GM23338 (cell line): ENCODE data around the gene ZMYND8. TPM values are rescaled to one million over a fixed set of nuclear protein-coding genes. Genes with fewer than 3 reads are reported as not detected.

Source experiments
- ATAC-seq: fragments of 200-7000 bp; cut with Tn5 transposase; 3 replicates; pipeline ENCODE4 v1.9.1; 2020
- DNase-seq: peaks from one replicate; pipeline ENCODE4 v3.0.0-alpha.2; 2015; ENCODE audit warnings: low spot score
- H2AFZ ChIP-seq: fragments of 200-600 bp; sonication (generic); 2 replicates; pipeline ENCODE4 v1.8.0; 2016; ENCODE audit warnings: antibody characterized with exemption, mild to moderate bottlenecking, moderate library complexity
- H3F3A ChIP-seq: fragments of 200-600 bp; sonication (generic); replicated peaks from 2 replicates; pipeline ENCODE4 v1.8.0; 2017; ENCODE audit warnings: antibody characterized with exemption, mixed run types, low read depth
- H3K27ac ChIP-seq: fragments of 200-600 bp; sonication (generic); 2 replicates; pipeline ENCODE4 v1.6.1; 2016; ENCODE audit warnings: low read depth
- H3K27me3 ChIP-seq: fragments of 200-600 bp; sonication (generic); 2 replicates; pipeline ENCODE4 v1.8.0; 2016; ENCODE audit warnings: mild to moderate bottlenecking, mixed run types, moderate library complexity; ENCODE audit not compliant: insufficient read depth
- H3K36me3 ChIP-seq: fragments of 200-600 bp; sonication (generic); 2 replicates; pipeline ENCODE4 v1.8.0; 2016; ENCODE audit warnings: mild to moderate bottlenecking; ENCODE audit not compliant: insufficient read depth
- H3K4me1 ChIP-seq: fragments of 200-600 bp; sonication (generic); 2 replicates; pipeline ENCODE4 v1.8.0; 2016; ENCODE audit warnings: mild to moderate bottlenecking, moderate library complexity; ENCODE audit not compliant: insufficient read depth
- H3K4me2 ChIP-seq: fragments of 200-600 bp; sonication (generic); 2 replicates; pipeline ENCODE4 v1.7.1; 2017; ENCODE audit warnings: mixed run types
- H3K4me3 ChIP-seq: fragments of 200-600 bp; sonication (generic); 2 replicates; pipeline ENCODE4 v1.6.1; 2016; ENCODE audit warnings: mixed run types
- H3K79me2 ChIP-seq: fragments of 200-600 bp; sonication (generic); replicated peaks from 2 replicates; pipeline ENCODE4 v1.8.0; 2017; ENCODE audit warnings: mild to moderate bottlenecking; ENCODE audit not compliant: insufficient read depth
- H3K9me2 ChIP-seq: fragments of 200-600 bp; sonication (generic); 2 replicates; pipeline ENCODE4 v1.8.0; 2017; ENCODE audit not compliant: insufficient read depth
- H4K20me1 ChIP-seq: fragments of 200-600 bp; sonication (generic); replicated peaks from 2 replicates; pipeline ENCODE4 v1.8.0; 2017; ENCODE audit warnings: mild to moderate bottlenecking; ENCODE audit not compliant: insufficient read depth
- H3K27ac Mint-ChIP-seq: 2 replicates; pipeline ENCODE4 v1.8.0; 2020; ENCODE audit warnings: inconsistent platforms, mild to moderate bottlenecking, moderate library complexity, mixed read lengths
- H3K27me3 Mint-ChIP-seq: 3 replicates; pipeline ENCODE4 v1.8.0; 2022; ENCODE audit warnings: low read depth, mild to moderate bottlenecking, moderate library complexity, mixed read lengths, inconsistent platforms; ENCODE audit not compliant: insufficient read depth, poor library complexity
- H3K36me3 Mint-ChIP-seq: 3 replicates; pipeline ENCODE4 v1.8.0; 2021; ENCODE audit warnings: low read depth, mild to moderate bottlenecking, inconsistent platforms, moderate library complexity, mixed read lengths
- H3K4me1 Mint-ChIP-seq: 3 replicates; pipeline ENCODE4 v1.8.0; 2020; ENCODE audit warnings: mild to moderate bottlenecking, inconsistent platforms, mixed read lengths
- H3K4me3 Mint-ChIP-seq: 3 replicates; pipeline ENCODE4 v1.8.0; 2021; ENCODE audit warnings: moderate library complexity, mild to moderate bottlenecking, inconsistent platforms, mixed read lengths
- H3K9me3 Mint-ChIP-seq: 3 replicates; pipeline ENCODE4 v1.8.0; 2020; ENCODE audit warnings: moderate library complexity, mild to moderate bottlenecking, inconsistent platforms, mixed read lengths
- ETS1 ChIP-seq: IDR thresholded peaks from 2 replicates; pipeline ENCODE4 v1.6.1; 2016; ENCODE audit warnings: antibody characterized with exemption
- EZH2phosphoT487 ChIP-seq: fragments of 200-600 bp; sonication (generic); IDR thresholded peaks from one replicate; pipeline ENCODE4 v1.8.1; 2018; ENCODE audit warnings: antibody characterized with exemption; ENCODE audit not compliant: unreplicated experiment
- NANOG ChIP-seq: IDR thresholded peaks from 2 replicates; pipeline ENCODE4 v1.6.1; 2016; ENCODE audit warnings: antibody characterized with exemption, borderline replicate concordance
- POLR2AphosphoS5 ChIP-seq: IDR thresholded peaks from 2 replicates; pipeline ENCODE4 v1.6.1; 2016; ENCODE audit warnings: antibody characterized with exemption, low read depth
- ZNF114 ChIP-seq: fragments of 250-450 bp; sonication (Bioruptor Pico); IDR thresholded peaks from 2 replicates; pipeline ENCODE4 v1.5.0; 2020; ENCODE audit warnings: mild to moderate bottlenecking, moderate library complexity
- ZNF331 ChIP-seq: fragments of 250-450 bp; sonication (Bioruptor Pico); IDR thresholded peaks from 2 replicates; pipeline ENCODE4 v1.5.0; 2020; ENCODE audit warnings: low read depth, mild to moderate bottlenecking, moderate library complexity
- polyA plus RNA-seq: library from polyadenylated mRNA; unstranded; fragments of >200 nt; fragmentation: Nextera tagmentation; extraction: Ambion mirVana; gene quantifications from 2 replicates; pipeline ENCODE4 v1.2.1, GENCODE V29; 2016
- total RNA-seq: library from RNA; depleted of rRNA; stranded (reverse); fragments of >200 nt; shearing (Covaris generic); gene quantifications from 2 replicates; pipeline ENCODE4 v1.2.3, GENCODE V29; 2014
- TF ChIP-seq, protein P1 (sequence below): IDR thresholded peaks from one replicate; pipeline ENCODE4 v1.6.1; 2018; ENCODE audit warnings: antibody characterized with exemption; ENCODE audit not compliant: unreplicated experiment
- TF ChIP-seq, protein P2 (sequence below): fragments of 250-450 bp; sonication (Bioruptor Pico); IDR thresholded peaks from 2 replicates; pipeline ENCODE4 v1.5.0; 2020; ENCODE audit warnings: mild to moderate bottlenecking, moderate library complexity

Gene ZMYND8
- total and polyA plus RNA-seq, 2 experiments from 2014 or later, result 70.9 to 128 TPM

GRCh38 chr20:47235853-47236638 is 120.5 kb downstream of the ZMYND8 start:
- no peak for DNase-seq
- no peaks in the 10 kb centered on the region for H3K9me2 ChIP-seq
- Mint-ChIP-seq H3K27ac (no peak overlapping the region; the same call in 1 of the 2 replicates), H3K4me3 (no peak overlapping the region), H3K9me3 (no peaks in the 10 kb centered on the region), H3K27me3 (peaks cover 18% of the 10 kb centered on the region), H3K4me1 (peaks cover 20% of the 10 kb centered on the region), H3K36me3 (peaks cover 84% of the 10 kb centered on the region)
- peaks cover 54% of the 10 kb centered on the region for H3K79me2 ChIP-seq
- H3K4me2 ChIP-seq, result no peak overlapping the region
- peaks cover 32% of the 10 kb centered on the region; the same call in 1 of the 2 replicates for H3F3A ChIP-seq
- H3K4me1 ChIP-seq, result peaks cover 9% of the 10 kb centered on the region; the same call in 1 of the 2 replicates
- no peaks in the 10 kb centered on the region for H3K27me3 ChIP-seq
- ATAC-seq, result no peak
- TF ChIP-seq POLR2AphosphoS5 (no peak), ZNF331 (CRISPR knock-in tag) (no peak), EZH2phosphoT487 (no peak), NANOG (no peak), ETS1 (no peak), ZNF114 (CRISPR knock-in tag) (no peak)
- TF ChIP-seq, protein P1, sequence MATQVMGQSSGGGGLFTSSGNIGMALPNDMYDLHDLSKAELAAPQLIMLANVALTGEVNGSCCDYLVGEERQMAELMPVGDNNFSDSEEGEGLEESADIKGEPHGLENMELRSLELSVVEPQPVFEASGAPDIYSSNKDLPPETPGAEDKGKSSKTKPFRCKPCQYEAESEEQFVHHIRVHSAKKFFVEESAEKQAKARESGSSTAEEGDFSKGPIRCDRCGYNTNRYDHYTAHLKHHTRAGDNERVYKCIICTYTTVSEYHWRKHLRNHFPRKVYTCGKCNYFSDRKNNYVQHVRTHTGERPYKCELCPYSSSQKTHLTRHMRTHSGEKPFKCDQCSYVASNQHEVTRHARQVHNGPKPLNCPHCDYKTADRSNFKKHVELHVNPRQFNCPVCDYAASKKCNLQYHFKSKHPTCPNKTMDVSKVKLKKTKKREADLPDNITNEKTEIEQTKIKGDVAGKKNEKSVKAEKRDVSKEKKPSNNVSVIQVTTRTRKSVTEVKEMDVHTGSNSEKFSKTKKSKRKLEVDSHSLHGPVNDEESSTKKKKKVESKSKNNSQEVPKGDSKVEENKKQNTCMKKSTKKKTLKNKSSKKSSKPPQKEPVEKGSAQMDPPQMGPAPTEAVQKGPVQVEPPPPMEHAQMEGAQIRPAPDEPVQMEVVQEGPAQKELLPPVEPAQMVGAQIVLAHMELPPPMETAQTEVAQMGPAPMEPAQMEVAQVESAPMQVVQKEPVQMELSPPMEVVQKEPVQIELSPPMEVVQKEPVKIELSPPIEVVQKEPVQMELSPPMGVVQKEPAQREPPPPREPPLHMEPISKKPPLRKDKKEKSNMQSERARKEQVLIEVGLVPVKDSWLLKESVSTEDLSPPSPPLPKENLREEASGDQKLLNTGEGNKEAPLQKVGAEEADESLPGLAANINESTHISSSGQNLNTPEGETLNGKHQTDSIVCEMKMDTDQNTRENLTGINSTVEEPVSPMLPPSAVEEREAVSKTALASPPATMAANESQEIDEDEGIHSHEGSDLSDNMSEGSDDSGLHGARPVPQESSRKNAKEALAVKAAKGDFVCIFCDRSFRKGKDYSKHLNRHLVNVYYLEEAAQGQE, result no peak
- H3K4me3 ChIP-seq, result no peak overlapping the region
- H4K20me1 ChIP-seq, result peaks cover 13% of the 10 kb centered on the region
- no peak overlapping the region for H3K27ac ChIP-seq
- H3K36me3 ChIP-seq, result peaks cover 53% of the 10 kb centered on the region
- H2AFZ ChIP-seq, result no peak overlapping the region

GRCh38 chr20:47235111-47235510 is 121.4 kb downstream of the ZMYND8 start:
- Mint-ChIP-seq H3K4me3 (no peak overlapping the region), H3K4me1 (peaks cover 24% of the 10 kb centered on the region), H3K9me3 (no peaks in the 10 kb centered on the region), H3K36me3 (peaks cover 92% of the 10 kb centered on the region), H3K27me3 (peaks cover 18% of the 10 kb centered on the region), H3K27ac (no peak overlapping the region)
- ATAC-seq (no peak), DNase-seq (no peak)
- no peaks in the 10 kb centered on the region for H3K9me2 ChIP-seq
- no peak overlapping the region for H3K4me2 ChIP-seq
- peaks cover 55% of the 10 kb centered on the region for H3K36me3 ChIP-seq
- H3K4me3 ChIP-seq, result no peak overlapping the region
- peaks cover 52% of the 10 kb centered on the region for H3K79me2 ChIP-seq
- no peak overlapping the region for H2AFZ ChIP-seq
- peaks cover 9% of the 10 kb centered on the region; the same call in 1 of the 2 replicates for H3K4me1 ChIP-seq
- no peak overlapping the region for H3K27ac ChIP-seq
- no peaks in the 10 kb centered on the region for H3K27me3 ChIP-seq
- H3F3A ChIP-seq, result peaks cover 31% of the 10 kb centered on the region; the same call in 1 of the 2 replicates
- peaks cover 15% of the 10 kb centered on the region for H4K20me1 ChIP-seq
- no peak for TF ChIP-seq POLR2AphosphoS5
- TF ChIP-seq ZNF114 (CRISPR knock-in tag), result no peak
- TF ChIP-seq, protein P2, sequence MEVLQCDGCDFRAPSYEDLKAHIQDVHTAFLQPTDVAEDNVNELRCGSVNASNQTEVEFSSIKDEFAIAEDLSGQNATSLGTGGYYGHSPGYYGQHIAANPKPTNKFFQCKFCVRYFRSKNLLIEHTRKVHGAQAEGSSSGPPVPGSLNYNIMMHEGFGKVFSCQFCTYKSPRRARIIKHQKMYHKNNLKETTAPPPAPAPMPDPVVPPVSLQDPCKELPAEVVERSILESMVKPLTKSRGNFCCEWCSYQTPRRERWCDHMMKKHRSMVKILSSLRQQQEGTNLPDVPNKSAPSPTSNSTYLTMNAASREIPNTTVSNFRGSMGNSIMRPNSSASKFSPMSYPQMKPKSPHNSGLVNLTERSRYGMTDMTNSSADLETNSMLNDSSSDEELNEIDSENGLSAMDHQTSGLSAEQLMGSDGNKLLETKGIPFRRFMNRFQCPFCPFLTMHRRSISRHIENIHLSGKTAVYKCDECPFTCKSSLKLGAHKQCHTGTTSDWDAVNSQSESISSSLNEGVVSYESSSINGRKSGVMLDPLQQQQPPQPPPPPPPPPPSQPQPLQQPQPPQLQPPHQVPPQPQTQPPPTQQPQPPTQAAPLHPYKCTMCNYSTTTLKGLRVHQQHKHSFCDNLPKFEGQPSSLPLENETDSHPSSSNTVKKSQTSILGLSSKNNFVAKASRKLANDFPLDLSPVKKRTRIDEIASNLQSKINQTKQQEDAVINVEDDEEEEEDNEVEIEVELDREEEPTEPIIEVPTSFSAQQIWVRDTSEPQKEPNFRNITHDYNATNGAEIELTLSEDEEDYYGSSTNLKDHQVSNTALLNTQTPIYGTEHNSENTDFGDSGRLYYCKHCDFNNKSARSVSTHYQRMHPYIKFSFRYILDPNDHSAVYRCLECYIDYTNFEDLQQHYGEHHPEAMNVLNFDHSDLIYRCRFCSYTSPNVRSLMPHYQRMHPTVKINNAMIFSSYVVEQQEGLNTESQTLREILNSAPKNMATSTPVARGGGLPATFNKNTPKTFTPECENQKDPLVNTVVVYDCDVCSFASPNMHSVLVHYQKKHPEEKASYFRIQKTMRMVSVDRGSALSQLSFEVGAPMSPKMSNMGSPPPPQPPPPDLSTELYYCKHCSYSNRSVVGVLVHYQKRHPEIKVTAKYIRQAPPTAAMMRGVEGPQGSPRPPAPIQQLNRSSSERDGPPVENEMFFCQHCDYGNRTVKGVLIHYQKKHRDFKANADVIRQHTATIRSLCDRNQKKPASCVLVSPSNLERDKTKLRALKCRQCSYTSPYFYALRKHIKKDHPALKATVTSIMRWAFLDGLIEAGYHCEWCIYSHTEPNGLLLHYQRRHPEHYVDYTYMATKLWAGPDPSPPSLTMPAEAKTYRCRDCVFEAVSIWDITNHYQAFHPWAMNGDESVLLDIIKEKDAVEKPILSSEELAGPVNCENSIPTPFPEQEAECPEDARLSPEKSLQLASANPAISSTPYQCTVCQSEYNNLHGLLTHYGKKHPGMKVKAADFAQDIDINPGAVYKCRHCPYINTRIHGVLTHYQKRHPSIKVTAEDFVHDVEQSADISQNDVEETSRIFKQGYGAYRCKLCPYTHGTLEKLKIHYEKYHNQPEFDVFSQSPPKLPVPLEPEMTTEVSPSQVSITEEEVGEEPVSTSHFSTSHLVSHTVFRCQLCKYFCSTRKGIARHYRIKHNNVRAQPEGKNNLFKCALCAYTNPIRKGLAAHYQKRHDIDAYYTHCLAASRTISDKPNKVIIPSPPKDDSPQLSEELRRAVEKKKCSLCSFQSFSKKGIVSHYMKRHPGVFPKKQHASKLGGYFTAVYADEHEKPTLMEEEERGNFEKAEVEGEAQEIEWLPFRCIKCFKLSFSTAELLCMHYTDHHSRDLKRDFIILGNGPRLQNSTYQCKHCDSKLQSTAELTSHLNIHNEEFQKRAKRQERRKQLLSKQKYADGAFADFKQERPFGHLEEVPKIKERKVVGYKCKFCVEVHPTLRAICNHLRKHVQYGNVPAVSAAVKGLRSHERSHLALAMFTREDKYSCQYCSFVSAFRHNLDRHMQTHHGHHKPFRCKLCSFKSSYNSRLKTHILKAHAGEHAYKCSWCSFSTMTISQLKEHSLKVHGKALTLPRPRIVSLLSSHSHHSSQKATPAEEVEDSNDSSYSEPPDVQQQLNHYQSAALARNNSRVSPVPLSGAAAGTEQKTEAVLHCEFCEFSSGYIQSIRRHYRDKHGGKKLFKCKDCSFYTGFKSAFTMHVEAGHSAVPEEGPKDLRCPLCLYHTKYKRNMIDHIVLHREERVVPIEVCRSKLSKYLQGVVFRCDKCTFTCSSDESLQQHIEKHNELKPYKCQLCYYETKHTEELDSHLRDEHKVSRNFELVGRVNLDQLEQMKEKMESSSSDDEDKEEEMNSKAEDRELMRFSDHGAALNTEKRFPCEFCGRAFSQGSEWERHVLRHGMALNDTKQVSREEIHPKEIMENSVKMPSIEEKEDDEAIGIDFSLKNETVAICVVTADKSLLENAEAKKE (CRISPR knock-in tag), result no peak
